SK-N-SH treated with all-trans-retinoic acid at 6 μM for 48 hours (cell line): ENCODE results near the gene MYH6.

Experiments used
- ATAC-seq: fragments of 200-7000 bp; cut with Tn5 transposase; 3 replicates; pipeline ENCODE4 v1.9.1; 2020; ENCODE audit warnings: mild to moderate bottlenecking, moderate library complexity
- ARNTL ChIP-seq: fragments of 450-650 bp; formaldehyde crosslinking; IDR thresholded peaks from 2 replicates; pipeline ENCODE4 v1.5.0; 2020; ENCODE audit warnings: low read depth, mild to moderate bottlenecking, moderate library complexity, borderline replicate concordance
- BACH2 ChIP-seq: fragments of 250-450 bp; sonication (Bioruptor Pico); IDR thresholded peaks from 2 replicates; pipeline ENCODE4 v1.9.0; 2021; ENCODE audit warnings: mild to moderate bottlenecking, borderline replicate concordance
- ESRRG ChIP-seq: fragments of 250-450 bp; sonication (Bioruptor Pico); IDR thresholded peaks from 2 replicates; pipeline ENCODE4 v1.6.1; 2021; ENCODE audit warnings: mild to moderate bottlenecking
- GLIS3 ChIP-seq: fragments of 250-450 bp; sonication (Bioruptor Pico); IDR thresholded peaks from 2 replicates; pipeline ENCODE4 v1.5.0; 2020; ENCODE audit warnings: mild to moderate bottlenecking, moderate library complexity
- ISL1 ChIP-seq: fragments of 250-450 bp; sonication (Bioruptor Pico); IDR thresholded peaks from 2 replicates; pipeline ENCODE4 v2.1.2; 2022; ENCODE audit warnings: mild to moderate bottlenecking, moderate library complexity
- PPARA ChIP-seq: fragments of 250-450 bp; sonication (Bioruptor Pico); IDR thresholded peaks from 2 replicates; pipeline ENCODE4 v1.5.0; 2020; ENCODE audit warnings: mild to moderate bottlenecking, borderline replicate concordance
- RARB ChIP-seq: fragments of 250-450 bp; sonication (Bioruptor Pico); IDR thresholded peaks from 2 replicates; pipeline ENCODE4 v1.8.0; 2021; ENCODE audit warnings: mild to moderate bottlenecking, moderate library complexity
- TCF4 ChIP-seq: fragments of 250-450 bp; sonication (Bioruptor Pico); IDR thresholded peaks from 2 replicates; pipeline ENCODE4 v1.8.0; 2021; ENCODE audit warnings: mild to moderate bottlenecking, moderate library complexity, borderline replicate concordance
- ZC3H10 ChIP-seq: fragments of 250-450 bp; sonication (Bioruptor Pico); IDR thresholded peaks from 2 replicates; pipeline ENCODE4 v1.5.1; 2021; ENCODE audit warnings: mild to moderate bottlenecking, moderate library complexity
- ZFP30 ChIP-seq: fragments of 450-650 bp; formaldehyde crosslinking; IDR thresholded peaks from 2 replicates; pipeline ENCODE4 v1.5.0; 2022; ENCODE audit warnings: mild to moderate bottlenecking, moderate library complexity
- ZNF565 ChIP-seq: fragments of 450-650 bp; formaldehyde crosslinking; conservative IDR thresholded peaks from 2 replicates; pipeline ENCODE4 v1.5.0; 2020; ENCODE audit warnings: low read depth, mild to moderate bottlenecking, moderate library complexity
- ZNF70 ChIP-seq: fragments of 450-650 bp; formaldehyde crosslinking; IDR thresholded peaks from 2 replicates; pipeline ENCODE4 v1.5.0; 2020; ENCODE audit warnings: mild to moderate bottlenecking, moderate library complexity
- ZNF8 ChIP-seq: fragments of 450-650 bp; formaldehyde crosslinking; IDR thresholded peaks from 2 replicates; pipeline ENCODE4 v1.5.0; 2020; ENCODE audit warnings: mild to moderate bottlenecking, moderate library complexity
- TF ChIP-seq, protein P1 (sequence below): fragments of 250-450 bp; sonication (Bioruptor Pico); IDR thresholded peaks from 2 replicates; pipeline ENCODE4 v1.5.1; 2021; ENCODE audit warnings: mild to moderate bottlenecking, moderate library complexity
- TF ChIP-seq, protein P2 (sequence below): fragments of 250-450 bp; sonication (Bioruptor Pico); IDR thresholded peaks from 2 replicates; pipeline ENCODE4 v1.8.0; 2021; ENCODE audit warnings: low read depth, mild to moderate bottlenecking, moderate library complexity, borderline replicate concordance
- TF ChIP-seq, protein P3 (sequence below): fragments of 250-450 bp; sonication (Bioruptor Pico); IDR thresholded peaks from 2 replicates; pipeline ENCODE4 v1.5.0; 2020; ENCODE audit warnings: mild to moderate bottlenecking, moderate library complexity
- TF ChIP-seq, protein P4 (sequence below): fragments of 250-450 bp; sonication (Bioruptor Pico); IDR thresholded peaks from 2 replicates; pipeline ENCODE4 v1.5.1; 2020; ENCODE audit warnings: low read depth, mild to moderate bottlenecking, moderate library complexity

Gene MYH6

DNA sequence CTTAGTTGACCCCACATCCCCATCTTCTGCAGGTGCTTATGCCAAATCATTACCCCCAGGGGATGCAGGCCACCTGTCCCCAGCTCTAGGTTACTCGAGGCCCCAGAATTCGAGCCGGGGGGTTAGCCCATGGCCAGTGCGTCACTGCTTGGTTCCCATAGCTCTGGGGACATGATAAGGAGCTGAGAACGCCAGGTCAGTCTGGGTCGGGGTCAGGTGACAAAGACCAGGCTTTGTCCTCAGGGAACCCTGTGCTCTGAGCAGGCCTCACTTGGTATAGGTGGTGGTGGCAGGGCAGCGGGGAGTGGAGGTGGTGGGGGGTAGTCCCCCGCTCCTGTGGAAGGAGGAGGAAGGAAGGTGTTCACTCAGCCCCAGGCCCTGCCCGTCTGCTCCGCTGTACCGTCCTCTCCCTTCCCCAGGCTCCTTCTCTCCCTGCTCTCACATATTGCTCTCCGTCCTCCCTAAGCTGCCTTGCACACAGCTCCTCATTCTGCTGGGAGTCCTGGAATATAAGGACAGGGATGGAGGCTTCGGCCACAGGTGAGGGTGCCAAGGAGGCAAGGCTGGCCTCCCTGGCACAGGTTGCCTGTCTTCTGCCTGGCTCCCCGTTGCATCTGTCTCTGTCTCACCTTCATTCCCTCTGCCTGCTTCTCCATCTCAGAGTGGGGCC, 2.0 kb upstream of the MYH6 start:
- ATAC-seq: no peak
- TF ChIP-seq, protein P1, sequence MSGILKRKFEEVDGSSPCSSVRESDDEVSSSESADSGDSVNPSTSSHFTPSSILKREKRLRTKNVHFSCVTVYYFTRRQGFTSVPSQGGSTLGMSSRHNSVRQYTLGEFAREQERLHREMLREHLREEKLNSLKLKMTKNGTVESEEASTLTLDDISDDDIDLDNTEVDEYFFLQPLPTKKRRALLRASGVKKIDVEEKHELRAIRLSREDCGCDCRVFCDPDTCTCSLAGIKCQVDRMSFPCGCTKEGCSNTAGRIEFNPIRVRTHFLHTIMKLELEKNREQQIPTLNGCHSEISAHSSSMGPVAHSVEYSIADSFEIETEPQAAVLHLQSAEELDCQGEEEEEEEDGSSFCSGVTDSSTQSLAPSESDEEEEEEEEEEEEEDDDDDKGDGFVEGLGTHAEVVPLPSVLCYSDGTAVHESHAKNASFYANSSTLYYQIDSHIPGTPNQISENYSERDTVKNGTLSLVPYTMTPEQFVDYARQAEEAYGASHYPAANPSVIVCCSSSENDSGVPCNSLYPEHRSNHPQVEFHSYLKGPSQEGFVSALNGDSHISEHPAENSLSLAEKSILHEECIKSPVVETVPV (CRISPR knock-in tag): no peak
- no peak for TF ChIP-seq PPARA (CRISPR knock-in tag)
- TF ChIP-seq, all 23 proteins: peak for 0

DNA sequence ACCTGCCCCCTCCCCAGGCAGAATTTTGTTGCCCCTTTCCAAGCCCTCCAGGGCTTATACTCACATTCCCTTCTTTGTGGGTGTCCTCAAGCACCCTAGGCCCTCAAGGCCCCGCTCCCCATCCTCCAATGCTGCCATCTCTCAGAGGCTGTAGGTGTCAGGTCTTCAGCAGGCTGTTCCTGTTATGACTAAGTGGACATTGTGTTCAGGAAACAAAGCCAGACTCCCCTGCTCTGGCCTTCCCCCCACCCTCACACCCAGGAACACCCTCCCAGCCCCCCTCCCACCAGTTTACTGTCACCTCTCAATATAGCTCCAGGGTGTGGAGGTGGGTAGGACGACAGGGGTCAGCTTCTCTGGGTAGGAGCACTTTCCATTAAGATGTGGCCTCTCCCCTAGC, 1.4 kb upstream of the MYH6 start:
- TF ChIP-seq, protein P2, sequence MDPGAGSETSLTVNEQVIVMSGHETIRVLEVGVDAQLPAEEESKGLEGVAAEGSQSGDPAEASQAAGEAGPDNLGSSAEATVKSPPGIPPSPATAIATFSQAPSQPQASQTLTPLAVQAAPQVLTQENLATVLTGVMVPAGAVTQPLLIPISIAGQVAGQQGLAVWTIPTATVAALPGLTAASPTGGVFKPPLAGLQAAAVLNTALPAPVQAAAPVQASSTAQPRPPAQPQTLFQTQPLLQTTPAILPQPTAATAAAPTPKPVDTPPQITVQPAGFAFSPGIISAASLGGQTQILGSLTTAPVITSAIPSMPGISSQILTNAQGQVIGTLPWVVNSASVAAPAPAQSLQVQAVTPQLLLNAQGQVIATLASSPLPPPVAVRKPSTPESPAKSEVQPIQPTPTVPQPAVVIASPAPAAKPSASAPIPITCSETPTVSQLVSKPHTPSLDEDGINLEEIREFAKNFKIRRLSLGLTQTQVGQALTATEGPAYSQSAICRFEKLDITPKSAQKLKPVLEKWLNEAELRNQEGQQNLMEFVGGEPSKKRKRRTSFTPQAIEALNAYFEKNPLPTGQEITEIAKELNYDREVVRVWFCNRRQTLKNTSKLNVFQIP (CRISPR knock-in tag): no peak
- no peak for TF ChIP-seq GLIS3 (CRISPR knock-in tag)
- TF ChIP-seq ZFP30: no peak
- TF ChIP-seq ISL1 (CRISPR knock-in tag): no peak
- TF ChIP-seq, protein P3, sequence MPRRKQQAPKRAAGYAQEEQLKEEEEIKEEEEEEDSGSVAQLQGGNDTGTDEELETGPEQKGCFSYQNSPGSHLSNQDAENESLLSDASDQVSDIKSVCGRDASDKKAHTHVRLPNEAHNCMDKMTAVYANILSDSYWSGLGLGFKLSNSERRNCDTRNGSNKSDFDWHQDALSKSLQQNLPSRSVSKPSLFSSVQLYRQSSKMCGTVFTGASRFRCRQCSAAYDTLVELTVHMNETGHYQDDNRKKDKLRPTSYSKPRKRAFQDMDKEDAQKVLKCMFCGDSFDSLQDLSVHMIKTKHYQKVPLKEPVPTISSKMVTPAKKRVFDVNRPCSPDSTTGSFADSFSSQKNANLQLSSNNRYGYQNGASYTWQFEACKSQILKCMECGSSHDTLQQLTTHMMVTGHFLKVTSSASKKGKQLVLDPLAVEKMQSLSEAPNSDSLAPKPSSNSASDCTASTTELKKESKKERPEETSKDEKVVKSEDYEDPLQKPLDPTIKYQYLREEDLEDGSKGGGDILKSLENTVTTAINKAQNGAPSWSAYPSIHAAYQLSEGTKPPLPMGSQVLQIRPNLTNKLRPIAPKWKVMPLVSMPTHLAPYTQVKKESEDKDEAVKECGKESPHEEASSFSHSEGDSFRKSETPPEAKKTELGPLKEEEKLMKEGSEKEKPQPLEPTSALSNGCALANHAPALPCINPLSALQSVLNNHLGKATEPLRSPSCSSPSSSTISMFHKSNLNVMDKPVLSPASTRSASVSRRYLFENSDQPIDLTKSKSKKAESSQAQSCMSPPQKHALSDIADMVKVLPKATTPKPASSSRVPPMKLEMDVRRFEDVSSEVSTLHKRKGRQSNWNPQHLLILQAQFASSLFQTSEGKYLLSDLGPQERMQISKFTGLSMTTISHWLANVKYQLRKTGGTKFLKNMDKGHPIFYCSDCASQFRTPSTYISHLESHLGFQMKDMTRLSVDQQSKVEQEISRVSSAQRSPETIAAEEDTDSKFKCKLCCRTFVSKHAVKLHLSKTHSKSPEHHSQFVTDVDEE: no peak
- TF ChIP-seq TCF4 (CRISPR knock-in tag): no peak
- TF ChIP-seq ZNF565 (CRISPR knock-in tag): no peak
- no peak for TF ChIP-seq ARNTL (CRISPR knock-in tag)
- TF ChIP-seq ZNF70: no peak
- no peak for TF ChIP-seq RARB (CRISPR knock-in tag)
- no peak for TF ChIP-seq ZC3H10 (CRISPR knock-in tag)
- no peak for TF ChIP-seq BACH2
- TF ChIP-seq ESRRG (CRISPR knock-in tag): no peak
- TF ChIP-seq, protein P1 (CRISPR knock-in tag): no peak
- no peak for TF ChIP-seq ZNF8 (CRISPR knock-in tag)
- TF ChIP-seq, protein P4, sequence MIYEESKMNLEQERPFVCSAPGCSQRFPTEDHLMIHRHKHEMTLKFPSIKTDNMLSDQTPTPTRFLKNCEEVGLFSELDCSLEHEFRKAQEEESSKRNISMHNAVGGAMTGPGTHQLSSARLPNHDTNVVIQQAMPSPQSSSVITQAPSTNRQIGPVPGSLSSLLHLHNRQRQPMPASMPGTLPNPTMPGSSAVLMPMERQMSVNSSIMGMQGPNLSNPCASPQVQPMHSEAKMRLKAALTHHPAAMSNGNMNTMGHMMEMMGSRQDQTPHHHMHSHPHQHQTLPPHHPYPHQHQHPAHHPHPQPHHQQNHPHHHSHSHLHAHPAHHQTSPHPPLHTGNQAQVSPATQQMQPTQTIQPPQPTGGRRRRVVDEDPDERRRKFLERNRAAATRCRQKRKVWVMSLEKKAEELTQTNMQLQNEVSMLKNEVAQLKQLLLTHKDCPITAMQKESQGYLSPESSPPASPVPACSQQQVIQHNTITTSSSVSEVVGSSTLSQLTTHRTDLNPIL: no peak
- ATAC-seq: no peak

DNA sequence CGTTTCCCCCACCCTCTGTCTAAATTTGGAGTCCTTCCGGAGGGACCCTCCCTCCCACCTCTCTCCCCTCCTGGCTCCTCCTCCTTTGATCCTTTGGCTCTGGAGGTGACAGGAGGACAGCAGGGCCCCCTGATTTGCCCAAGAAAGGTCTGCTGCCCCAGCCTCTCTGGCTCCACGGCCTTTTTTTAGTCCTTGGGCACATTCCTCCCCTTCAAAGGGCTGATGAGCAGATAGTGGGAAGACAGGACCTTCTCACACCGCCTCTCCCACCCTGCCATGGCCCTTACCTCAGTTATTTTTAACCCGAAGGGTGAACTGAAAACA, 196 bp upstream of the MYH6 start:
- no peak for ATAC-seq
- TF ChIP-seq, protein P1 (CRISPR knock-in tag): no peak
- TF ChIP-seq, protein P4: no peak
- no peak for TF ChIP-seq RARB (CRISPR knock-in tag)
- no peak for TF ChIP-seq ZNF8 (CRISPR knock-in tag)
- no peak for TF ChIP-seq GLIS3 (CRISPR knock-in tag)
